ENCODE results near the gene TMCC2.

DNA sequence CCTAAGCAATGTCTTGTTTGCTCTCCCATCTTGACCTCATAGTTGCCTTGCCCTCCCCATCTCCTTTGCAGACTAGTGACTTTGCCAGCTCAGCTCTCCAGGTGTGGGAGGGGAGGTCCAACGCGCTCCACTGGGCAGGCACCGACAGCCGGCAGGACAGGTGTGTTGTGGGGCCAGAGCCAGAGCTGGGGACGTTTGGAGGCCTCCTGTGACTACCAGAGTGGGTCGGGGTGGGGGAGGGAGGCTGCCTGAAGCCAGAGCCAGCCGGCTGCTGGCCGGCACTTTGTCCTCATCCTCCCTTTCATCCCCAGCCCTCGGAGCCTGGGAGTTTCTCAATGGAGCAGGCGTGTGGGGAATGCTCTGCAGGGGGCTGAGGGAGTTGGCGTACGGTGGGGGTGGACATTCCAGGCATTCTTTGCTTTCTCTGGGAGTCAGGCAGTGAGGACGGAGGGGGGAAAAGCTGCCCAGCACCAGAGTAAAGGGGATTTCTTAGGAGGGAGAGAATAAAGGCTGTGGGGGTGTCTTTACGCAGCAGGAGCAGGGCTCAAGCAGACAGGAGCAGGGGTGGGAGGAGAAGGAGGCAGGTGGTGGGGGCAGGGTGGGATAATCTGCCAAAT is 73.6 kb downstream of the TMCC2 start:
- TF ChIP-seq CTCF (IDR thresholded peaks at IDR 0.05; ENCODE audit: insufficient read depth, low read depth, low read length) (no peak), EZH2 (IDR thresholded peaks at IDR 0.05; ENCODE audit: insufficient read depth, low read length) (no peak)

All from astrocyte (in vitro differentiated cells and primary cell).